NB4 (cell line): Measurements from ENCODE around the gene SND1.

ENCODE experiments used
- CTCF ChIP-seq: IDR thresholded peaks from one replicate; pipeline ENCODE4 v1.5.1; 2012; ENCODE audit warnings: low read depth, low read length
- MAX ChIP-seq: IDR thresholded peaks from 2 replicates; pipeline ENCODE4 v1.6.1; 2011; ENCODE audit warnings: low read depth, low read length
- MYC ChIP-seq: IDR thresholded peaks from 2 replicates; pipeline ENCODE4 v1.6.1; 2011; ENCODE audit warnings: low read depth, low read length
- POLR2A ChIP-seq: IDR thresholded peaks from 2 replicates; pipeline ENCODE4 v1.6.1; 2011; ENCODE audit warnings: mild to moderate bottlenecking; ENCODE audit not compliant: insufficient read length; ENCODE audit errors: extremely low read depth

- TF ChIP-seq CTCF (no peak), MYC (no peak), MAX (no peak), POLR2A (no peak)
Measured at GRCh38 chr7:127887096-127887495, 235.1 kb downstream of the SND1 start.
